Upper lobe of right lung (tissue), 1 donor: ENCODE data around the gene LUC7L3. TPM values are rescaled to one million over a fixed set of nuclear protein-coding genes. Genes with fewer than 3 reads are reported as not detected.

Experiments
- ATAC-seq: fragments of 200-7000 bp; cut with Tn5 transposase; one replicate; pipeline ENCODE4 v1.9.1; 2020; ENCODE audit warnings: mild to moderate bottlenecking, moderate library complexity
- DNase-seq: peaks from one replicate; pipeline ENCODE4 v3.0.0-alpha.2; 2020
- H3K27ac ChIP-seq: fragments of 200-600 bp; one replicate; pipeline ENCODE4 v1.8.0; 2022
- H3K27me3 ChIP-seq: fragments of 200-600 bp; one replicate; pipeline ENCODE4 v1.8.0; 2022; ENCODE audit warnings: mild to moderate bottlenecking
- H3K36me3 ChIP-seq: fragments of 200-600 bp; one replicate; pipeline ENCODE4 v1.8.0; 2022
- H3K4me1 ChIP-seq: fragments of 200-600 bp; one replicate; pipeline ENCODE4 v1.8.0; 2022
- H3K4me3 ChIP-seq: fragments of 200-600 bp; one replicate; pipeline ENCODE4 v1.8.0; 2022; ENCODE audit warnings: mild to moderate bottlenecking
- H3K9me3 ChIP-seq: fragments of 200-600 bp; one replicate; pipeline ENCODE4 v1.8.0; 2022
- intact Hi-C: fragments of 100-400 bp; cut with DNase I; formaldehyde crosslinking; loops from one replicate; pipeline ENCODE4 v1.11.0; 2022
- total RNA-seq: library from RNA; stranded (reverse); fragmentation: NEBNext Ultra II Directional; extraction: Animal tissue kit (Norgen Biotek cat#: 25700); gene quantifications from one replicate; pipeline ENCODE4 v1.2.1, GENCODE V29; 2021
- TF ChIP-seq, protein P1 (sequence below): fragments of 200-600 bp; IDR thresholded peaks from one replicate; pipeline ENCODE4 v1.8.0; 2022; ENCODE audit warnings: antibody characterized with exemption
- donor health status: DM: no; HTN: yes; CAD: no; lungs with severe emphysema.

Gene LUC7L3
- total RNA-seq, 1 donor from 2014 or later, result 105 TPM

- Histone ChIP-seq H3K27ac (no peak overlapping the region), H3K27me3 (no peaks in the 10 kb centered on the region), H3K36me3 (no peaks in the 10 kb centered on the region), H3K4me1 (peaks cover 7% of the 10 kb centered on the region), H3K9me3 (no peaks in the 10 kb centered on the region), H3K4me3 (no peak overlapping the region)
- intact Hi-C loops, result loop anchor here (10.0 kb wide), 1 partner anchor 137 kb away; the partner anchor contains the start of gene SPATA20
- DNase-seq (peak; percentile 47), ATAC-seq (peak; percentile 67)
- TF ChIP-seq, protein P1, sequence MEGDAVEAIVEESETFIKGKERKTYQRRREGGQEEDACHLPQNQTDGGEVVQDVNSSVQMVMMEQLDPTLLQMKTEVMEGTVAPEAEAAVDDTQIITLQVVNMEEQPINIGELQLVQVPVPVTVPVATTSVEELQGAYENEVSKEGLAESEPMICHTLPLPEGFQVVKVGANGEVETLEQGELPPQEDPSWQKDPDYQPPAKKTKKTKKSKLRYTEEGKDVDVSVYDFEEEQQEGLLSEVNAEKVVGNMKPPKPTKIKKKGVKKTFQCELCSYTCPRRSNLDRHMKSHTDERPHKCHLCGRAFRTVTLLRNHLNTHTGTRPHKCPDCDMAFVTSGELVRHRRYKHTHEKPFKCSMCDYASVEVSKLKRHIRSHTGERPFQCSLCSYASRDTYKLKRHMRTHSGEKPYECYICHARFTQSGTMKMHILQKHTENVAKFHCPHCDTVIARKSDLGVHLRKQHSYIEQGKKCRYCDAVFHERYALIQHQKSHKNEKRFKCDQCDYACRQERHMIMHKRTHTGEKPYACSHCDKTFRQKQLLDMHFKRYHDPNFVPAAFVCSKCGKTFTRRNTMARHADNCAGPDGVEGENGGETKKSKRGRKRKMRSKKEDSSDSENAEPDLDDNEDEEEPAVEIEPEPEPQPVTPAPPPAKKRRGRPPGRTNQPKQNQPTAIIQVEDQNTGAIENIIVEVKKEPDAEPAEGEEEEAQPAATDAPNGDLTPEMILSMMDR, result peak; percentile 55
These were observed 37.9 kb upstream of the LUC7L3 start for GRCh38 chr17:50681263-50682200.

DNA sequence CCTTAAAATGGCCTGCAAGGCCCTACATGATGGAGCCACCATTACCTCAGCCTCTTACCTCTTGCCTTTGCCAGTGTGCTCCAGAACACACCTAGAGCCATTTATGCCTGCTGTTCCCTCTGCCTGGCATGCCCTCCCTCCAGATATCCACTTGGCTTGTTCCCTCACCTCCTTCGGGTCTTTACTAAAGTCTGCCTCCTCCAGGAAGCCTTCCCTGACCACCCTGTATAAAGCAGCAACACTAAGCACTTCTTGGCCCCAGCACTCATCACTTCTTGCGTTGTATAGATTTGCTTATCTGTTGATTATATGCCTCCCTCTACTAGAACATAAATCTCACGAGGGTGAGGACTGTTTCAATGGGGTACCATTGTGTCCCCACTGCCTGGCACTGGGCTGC is 37.0 kb upstream of the LUC7L3 start:
- intact Hi-C loops, result loop anchor here (10.0 kb wide), 1 partner anchor 138 kb away; the partner anchor contains the start of gene SPATA20
- ATAC-seq, result no peak
- peaks cover 15% of the 10 kb centered on the region for H3K4me1 ChIP-seq

GRCh38 chr17:50682938-50683337 is 36.5 kb upstream of the LUC7L3 start:
- Histone ChIP-seq H3K27me3 (no peaks in the 10 kb centered on the region), H3K27ac (no peak overlapping the region), H3K36me3 (no peaks in the 10 kb centered on the region), H3K4me3 (no peak overlapping the region), H3K4me1 (peaks cover 15% of the 10 kb centered on the region), H3K9me3 (no peaks in the 10 kb centered on the region)
- ATAC-seq (no peak), DNase-seq (peak; percentile 9)
- intact Hi-C loops, result loop anchor here (10.0 kb wide), 1 partner anchor 138 kb away; the partner anchor contains the start of gene SPATA20
- TF ChIP-seq, protein P1, result no peak

More for the DNA sequence above, 37.0 kb upstream of the LUC7L3 start:
- H3K27me3 ChIP-seq, result no peaks in the 10 kb centered on the region
- no peaks in the 10 kb centered on the region for H3K9me3 ChIP-seq
- no peak overlapping the region for H3K4me3 ChIP-seq
- no peaks in the 10 kb centered on the region for H3K36me3 ChIP-seq
- TF ChIP-seq, protein P1, result no peak
- no peak overlapping the region for H3K27ac ChIP-seq
- DNase-seq, result no peak

DNA sequence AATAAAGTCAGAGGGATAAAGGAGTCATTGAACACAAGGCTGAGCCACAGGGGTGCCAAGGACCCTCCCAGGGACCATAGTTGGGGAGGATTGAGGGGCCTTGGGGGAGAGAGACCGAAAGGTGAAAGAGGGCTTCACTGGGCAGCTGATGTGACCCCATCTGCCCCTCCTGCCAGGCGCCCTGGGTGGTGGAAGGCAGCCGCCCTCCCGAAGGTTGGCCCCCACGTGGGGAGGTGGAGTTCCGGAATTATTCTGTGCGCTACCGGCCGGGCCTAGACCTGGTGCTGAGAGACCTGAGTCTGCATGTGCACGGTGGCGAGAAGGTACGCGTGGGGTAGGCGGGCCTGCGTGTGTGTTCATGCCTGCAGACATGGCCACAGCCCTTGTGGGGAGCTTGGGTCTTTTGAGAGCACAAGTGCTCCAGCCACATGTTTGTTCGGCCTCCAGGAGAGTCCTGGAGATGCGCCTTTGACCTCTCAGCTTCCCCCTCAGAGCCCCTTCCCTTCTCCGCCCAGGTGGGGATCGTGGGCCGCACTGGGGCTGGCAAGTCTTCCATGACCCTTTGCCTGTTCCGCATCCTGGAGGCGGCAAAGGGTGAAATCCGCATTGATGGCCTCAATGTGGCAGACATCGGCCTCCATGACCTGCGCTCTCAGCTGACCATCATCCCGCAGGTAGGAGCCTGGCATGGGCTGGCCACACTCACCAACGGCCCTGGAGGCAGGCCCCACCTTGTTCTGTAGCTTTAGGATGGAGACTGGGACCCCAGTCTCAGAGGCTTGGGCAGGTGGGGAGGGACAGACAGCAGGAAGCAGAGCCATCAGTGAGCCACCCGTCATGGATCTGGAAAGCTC is 35.7 kb upstream of the LUC7L3 start:
- Histone ChIP-seq H3K27me3 (no peaks in the 10 kb centered on the region), H3K4me1 (peaks cover 15% of the 10 kb centered on the region), H3K27ac (no peak overlapping the region), H3K9me3 (no peaks in the 10 kb centered on the region), H3K36me3 (no peaks in the 10 kb centered on the region), H3K4me3 (no peak overlapping the region)
- TF ChIP-seq, protein P1, result no peak
- DNase-seq, result peak; percentile 58
- intact Hi-C loops, result loop anchor here (10.0 kb wide), 1 partner anchor 139 kb away; the partner anchor contains the start of gene SPATA20
- ATAC-seq, result no peak

DNA sequence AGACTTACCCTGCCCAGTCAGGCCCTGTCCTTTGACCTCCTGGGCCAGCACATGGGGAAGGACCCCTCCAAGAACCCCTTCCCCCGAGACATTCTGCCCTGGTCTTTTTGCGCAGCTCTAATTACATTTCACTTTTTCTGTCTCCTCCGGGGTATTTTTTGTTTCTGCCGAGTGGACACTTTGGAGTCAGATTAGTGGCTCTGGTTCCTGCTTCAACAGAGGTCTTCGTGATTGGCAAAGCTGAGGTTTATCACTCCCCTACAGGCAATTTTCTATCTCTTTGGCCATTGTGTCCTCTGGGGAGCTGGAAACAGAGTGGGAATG is 35.2 kb upstream of the LUC7L3 start:
- Histone ChIP-seq H3K27me3 (no peaks in the 10 kb centered on the region), H3K9me3 (no peaks in the 10 kb centered on the region), H3K4me1 (peaks cover 19% of the 10 kb centered on the region), H3K4me3 (no peak overlapping the region), H3K27ac (no peak overlapping the region), H3K36me3 (no peaks in the 10 kb centered on the region)
- DNase-seq (no peak), ATAC-seq (no peak)
- intact Hi-C loops, result loop anchor here (10.0 kb wide), 1 partner anchor 139 kb away; the partner anchor contains the start of gene SPATA20
- TF ChIP-seq, protein P1, result no peak
